GM18498 (cell line): ENCODE results near the gene PPP1R18.
"Not testable (repeated sequence)": the region's sequence is repeated elsewhere in the genome, so short reads cannot be mapped to it uniquely, and the experiment has no call there.

Source experiments
- ATAC-seq: cut with Tn5 transposase; IDR thresholded peaks from one replicate; pipeline ENCODE4 v1.9.1; 2021; ENCODE audit warnings: mild to moderate bottlenecking, moderate library complexity; ENCODE audit not compliant: unreplicated experiment

Gene PPP1R18

DNA sequence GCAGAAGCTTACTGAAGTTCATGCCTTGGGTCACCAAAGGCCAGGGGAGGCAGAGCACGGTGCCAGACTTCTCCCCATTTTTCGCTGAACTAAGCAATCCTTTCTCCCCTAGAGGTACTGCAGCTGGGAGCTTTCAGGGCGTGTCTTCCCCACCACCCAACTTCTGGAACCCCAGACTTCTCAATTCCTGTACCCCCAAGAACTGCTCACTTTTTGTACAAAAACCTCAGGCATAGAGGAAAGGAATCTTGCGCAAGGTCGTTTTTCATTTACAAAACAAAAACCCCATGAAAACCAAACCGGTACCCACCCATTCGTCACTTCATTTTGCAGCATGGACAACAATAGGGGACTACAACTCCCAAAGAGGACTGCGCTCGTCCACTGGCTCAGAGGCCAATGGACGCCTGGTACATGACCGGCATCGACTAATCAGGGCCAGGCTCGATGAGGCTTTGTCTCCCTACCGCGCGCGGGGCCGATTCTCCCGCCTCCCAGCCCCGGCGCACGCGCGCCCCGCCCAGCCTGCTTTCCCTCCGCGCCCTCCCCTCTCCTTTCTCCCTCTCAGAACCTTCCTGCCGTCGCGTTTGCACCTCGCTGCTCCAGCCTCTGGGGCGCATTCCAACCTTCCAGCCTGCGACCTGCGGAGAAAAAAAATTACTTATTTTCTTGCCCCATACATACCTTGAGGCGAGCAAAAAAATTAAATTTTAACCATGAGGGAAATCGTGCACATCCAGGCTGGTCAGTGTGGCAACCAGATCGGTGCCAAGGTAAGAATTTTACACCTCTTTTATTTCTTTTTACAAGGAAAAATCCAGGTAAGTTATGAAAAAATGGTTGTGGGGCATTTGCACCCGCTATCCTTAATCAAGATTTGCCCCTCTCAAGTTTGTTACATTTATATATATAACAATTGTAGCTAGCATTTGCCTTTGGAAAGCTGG lies 33.6 kb upstream of the PPP1R18 start, which contains the start of gene TUBB:
TUBB (plus strand) TSS at position 562 of the 947 bp plus-strand sequence; CDS start at position 717, 155 bp downstream.
- peak; percentile 45 for ATAC-seq

GRCh38 chr6:30719356-30719755 lies 32.9 kb upstream of the PPP1R18 start:
- no peak for ATAC-seq

DNA sequence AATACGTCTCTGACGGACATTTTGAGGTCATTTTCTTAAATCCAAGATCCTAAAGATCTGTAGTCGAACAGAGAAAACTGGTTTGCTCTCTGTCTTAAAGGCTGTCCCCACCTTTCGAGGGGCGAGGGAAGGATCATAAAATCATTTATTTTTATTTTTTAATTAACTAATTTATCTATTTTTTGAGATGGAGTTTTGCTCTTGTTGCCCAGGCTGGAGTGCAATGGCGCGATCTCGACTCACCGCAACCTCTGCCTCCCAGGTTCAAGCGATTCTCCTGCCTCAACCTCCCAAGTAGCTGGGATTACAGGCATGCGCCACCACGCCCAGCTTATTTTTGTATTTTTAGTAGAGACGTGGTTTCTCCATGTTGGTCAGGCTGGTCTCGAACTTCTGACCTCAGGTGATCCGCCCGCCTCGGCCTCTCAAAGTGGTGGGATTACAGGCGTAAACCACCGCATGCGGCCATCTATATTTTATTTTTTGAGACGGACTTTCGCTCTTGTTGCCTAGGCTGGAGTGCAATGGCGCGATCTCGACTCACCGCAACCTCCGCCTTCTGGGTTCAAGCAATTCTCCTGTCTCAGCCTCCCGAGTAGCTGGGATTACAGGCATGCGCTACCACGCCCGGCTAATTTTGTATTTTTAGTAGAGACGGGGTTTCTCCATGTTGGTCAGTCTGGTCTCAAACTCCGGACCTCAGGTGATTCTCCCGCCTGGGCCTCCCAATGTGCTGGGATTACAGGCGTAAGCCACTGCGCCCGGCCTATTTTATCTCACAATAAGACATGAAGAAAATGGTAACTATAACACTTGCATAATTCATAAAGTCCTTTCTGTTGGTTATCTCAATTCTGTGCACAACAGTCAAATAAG lies 31.6 kb upstream of the PPP1R18 start:
- ATAC-seq: not testable (repeated sequence)

- peak; percentile 67 for ATAC-seq
Measured at GRCh38 chr6:30717129-30717844, 30.8 kb upstream of the PPP1R18 start, which contains the start of gene MDC1. Gene MDC1 (minus strand): TSS chr6:30717281. CDS start chr6:30715175, 2,106 bp downstream.

DNA sequence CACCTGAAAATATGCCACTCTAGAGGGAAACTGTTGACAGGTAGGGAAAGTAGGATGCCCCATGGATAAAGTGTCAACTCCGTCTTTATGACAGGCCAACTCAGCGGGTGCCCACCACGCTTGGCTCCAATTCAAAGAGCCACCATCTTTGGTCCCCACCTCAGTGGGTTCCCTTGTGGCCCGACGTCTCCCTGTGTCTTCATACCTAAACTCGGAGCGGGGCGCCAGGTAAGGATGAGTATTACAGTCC lies 30.4 kb upstream of the PPP1R18 start:
- ATAC-seq: no peak

DNA sequence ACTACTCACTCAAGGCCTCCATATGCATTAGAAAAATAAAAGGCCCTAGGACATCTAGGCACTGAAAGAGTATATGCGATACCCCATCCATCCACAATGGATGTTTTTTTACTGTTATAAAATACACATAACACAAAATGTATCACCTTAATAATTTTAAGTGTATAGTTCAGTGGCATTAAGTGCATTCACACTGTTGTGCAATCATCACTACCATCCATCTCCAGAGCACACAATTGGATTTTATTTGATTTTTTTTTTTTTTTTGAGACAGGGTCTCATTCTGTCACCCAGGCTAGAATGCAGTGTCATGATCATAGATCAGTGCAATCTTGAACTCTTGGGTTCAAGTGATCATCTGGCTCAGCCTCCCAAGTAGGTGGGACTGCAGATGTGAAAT lies 27.8 kb upstream of the PPP1R18 start:
- no peak for ATAC-seq

- no peak for ATAC-seq
Measured at GRCh38 chr6:30712441-30712945, 26.0 kb upstream of the PPP1R18 start.

DNA sequence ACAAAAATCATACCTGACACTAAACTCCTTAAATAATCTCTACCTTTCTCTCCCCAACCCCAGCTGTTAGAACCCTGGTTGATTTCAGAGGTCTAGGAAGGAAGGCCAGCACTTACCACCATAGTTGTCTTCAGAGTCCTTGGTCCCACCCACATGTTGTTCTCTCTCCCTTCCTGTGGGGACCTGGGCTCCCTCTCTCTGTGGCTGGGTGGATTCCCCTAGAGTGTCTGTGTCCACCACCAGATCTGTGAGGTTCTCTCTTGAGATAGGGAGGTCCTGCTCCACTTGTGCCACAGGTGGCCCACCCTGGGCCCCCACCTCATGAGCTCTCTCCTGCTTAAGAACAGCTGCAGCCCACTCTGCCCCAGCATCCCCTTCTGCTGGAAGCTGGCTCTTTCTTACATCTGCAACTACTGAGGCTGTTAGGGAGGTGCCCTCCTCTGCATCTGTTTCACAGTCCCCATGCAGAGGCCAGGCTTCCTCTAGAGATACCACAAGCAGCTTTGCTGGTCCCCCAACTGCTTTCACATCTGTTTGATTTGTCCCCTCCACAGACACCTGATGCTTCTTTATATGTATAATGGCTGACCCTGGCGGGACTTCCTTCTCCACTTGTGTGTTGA lies 25.4 kb upstream of the PPP1R18 start:
- no peak for ATAC-seq

DNA sequence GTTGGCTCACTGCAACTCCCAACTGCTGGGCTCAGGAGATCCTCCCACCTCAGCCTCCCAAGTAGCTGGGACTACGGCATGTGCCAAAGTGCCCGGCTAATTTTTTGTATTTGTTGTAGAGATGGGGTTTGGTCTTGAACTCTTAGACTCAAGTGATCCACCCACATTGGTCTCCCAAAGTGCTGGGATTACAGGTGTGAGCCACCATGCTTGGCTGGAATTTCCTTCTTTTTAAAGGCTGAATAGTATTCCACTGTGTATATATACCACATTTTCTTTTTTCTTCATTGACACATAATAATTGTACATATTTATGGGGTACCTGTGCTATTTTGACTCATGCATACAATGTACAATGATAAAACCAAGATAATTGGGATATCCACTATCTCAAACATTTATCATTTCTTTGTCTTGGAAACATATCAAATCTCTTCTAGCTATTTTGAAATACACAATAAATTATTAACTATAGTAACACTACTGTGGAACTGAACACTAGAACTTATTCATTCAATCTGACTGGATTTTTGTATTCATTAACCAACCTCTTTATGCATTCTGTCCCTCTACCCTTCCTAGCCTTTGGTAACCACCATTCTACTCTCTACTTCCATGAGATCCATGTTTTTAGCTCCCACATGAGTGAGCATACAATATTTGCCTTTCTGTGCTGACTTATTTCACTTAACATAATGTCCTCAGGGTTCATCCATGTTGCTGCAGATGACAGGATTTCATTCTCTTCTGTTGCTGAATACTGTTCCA lies 22.8 kb upstream of the PPP1R18 start:
- ATAC-seq: no peak

DNA sequence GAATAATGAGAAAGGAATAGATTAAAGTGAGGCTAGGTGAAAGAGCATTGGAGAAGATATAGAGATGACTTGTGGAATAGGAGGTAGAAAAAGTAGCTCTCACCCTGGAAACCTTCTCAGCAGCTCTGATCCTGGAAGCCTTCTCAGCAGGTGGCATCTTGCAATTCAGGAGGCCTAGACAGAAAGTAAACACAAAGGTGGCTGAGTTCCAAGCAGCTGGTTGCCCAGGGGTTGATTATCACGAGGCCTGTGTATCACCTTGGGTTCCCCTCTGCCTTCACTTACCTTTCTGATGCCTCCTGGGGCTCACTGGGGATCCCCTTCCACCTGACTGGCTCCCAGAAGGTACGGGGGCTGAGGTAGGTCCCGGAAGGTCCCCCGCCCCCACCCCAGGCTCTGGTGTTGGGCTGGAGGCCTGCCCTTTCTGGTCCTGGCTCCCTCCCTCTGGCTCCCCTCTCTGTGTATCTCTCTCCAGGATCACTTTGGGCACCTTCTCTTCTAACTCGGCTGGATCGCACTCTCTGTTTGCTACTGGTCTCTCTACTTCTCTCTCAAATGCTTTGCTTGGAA lies 20.9 kb upstream of the PPP1R18 start:
- no peak for ATAC-seq

DNA sequence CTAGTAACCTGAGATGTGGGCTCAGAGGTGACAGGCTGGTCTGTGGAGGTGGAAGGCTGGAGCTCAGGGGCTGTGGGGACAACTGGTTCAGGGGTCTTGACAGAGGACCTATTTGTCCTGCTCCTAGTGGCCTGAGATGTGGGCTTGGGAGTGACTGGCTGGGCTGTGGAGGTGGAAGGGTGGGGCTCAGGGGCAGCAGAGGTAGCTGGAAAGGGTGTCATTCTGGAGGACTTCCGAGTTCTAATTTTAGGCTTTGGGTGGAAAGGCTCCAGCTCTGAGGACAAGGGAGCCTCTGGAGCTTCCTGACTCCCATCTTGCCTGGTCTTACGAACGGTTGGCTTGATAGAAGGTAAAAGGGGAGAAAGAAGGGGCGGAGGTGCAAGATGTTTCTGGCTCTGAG lies 19.2 kb upstream of the PPP1R18 start:
- ATAC-seq: no peak

DNA sequence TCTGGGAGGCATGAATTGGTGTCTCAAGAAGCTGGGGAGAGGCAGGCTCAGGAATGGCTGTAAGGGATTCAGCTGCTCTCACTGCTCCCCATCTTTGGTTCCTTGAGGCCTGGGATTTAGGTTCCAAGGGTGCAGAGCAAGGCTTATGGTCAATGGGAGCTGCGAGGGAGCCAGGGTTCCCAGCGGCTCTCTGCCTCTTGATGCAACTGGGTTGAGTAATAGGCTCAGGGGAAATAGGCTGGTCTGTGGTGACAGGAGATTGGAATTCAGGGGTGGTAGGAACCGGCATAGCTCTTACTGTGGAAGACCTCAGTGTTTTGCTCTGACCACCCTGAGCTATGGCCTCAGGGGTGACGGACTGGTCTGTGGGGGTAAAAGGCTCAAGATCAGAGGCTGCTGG lies 17.4 kb upstream of the PPP1R18 start:
- no peak for ATAC-seq

DNA sequence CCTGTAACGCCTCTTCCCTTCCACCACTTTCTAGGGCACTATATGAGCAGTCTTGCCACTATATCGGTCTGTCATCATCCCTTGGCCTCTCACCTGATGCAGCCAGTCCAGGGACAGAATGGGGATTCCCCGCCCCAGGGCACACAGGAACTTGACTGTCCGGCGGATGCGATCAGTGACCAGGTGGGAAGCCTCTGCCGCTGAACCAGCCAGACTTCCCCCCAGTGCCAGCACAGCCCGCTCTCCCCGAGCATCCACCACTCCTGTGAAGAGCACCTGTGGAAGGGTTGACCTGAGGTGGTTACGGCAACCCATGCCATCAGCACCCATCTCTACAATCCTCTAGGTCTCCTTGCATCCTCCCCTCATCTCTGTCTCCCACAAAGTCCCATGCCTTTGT lies 16.6 kb upstream of the PPP1R18 start:
- no peak for ATAC-seq

DNA sequence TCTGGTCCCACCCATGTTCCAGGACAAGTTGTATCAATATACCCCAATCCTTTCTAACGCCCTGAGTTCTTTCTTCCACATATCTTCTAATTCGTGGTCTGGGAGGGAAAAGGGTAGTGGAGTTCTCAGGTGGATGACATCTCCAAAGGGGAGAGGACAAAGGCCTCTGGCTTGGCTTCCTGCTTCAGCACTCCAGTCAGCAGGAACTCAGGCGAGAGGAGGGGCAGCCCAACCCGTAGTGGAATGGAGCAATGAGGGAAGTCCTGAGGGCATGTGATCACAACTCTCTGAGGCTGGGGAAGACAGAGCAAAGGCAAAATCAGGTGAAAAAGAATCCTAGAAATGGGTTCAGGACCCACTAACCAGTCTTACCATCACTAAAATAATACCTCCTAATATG lies 13.9 kb upstream of the PPP1R18 start:
- no peak for ATAC-seq

GRCh38 chr6:30696432-30696831 lies 10.0 kb upstream of the PPP1R18 start:
- ATAC-seq: no peak

- no peak for ATAC-seq
Measured at GRCh38 chr6:30691208-30691847, 4.9 kb upstream of the PPP1R18 start.

- ATAC-seq: peak; percentile 32
Measured at GRCh38 chr6:30690403-30691207, 4.2 kb upstream of the PPP1R18 start, which contains the start of gene NRM. Gene NRM (minus strand): TSS chr6:30690984. CDS start chr6:30690974, 10 bp downstream.

DNA sequence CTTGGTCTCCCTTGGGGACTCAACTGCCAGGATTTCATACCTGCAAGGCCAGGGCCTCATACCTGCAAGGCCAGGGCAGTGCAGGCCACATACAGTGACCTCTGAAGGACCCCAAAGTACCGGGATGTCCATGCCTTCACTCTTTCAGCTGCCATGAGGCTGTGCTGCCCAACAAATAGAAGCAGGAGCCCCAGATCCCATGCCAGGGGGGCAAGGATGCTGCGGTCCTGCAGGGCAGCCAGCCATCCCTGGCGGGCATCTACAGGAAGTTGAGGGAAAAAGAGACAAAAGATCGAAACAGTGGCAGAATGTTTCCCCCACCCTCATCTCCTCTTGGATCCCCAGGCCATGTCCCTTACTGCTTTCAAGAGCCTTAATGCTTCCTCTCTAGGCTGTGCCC lies 3.5 kb upstream of the PPP1R18 start:
- ATAC-seq: no peak
